Spinal cord (tissue), 10 donors: ENCODE results near the gene MPPED2. TPM values are rescaled to one million over a fixed set of nuclear protein-coding genes. Genes with fewer than 3 reads are reported as not detected.

Experiments used
- DNase-seq, 6 donors: peaks; one replicate each; pipeline versions ENCODE4 v3.0.0 to v3.0.0-alpha.2; 2013 to 2015; ENCODE audit warnings: low spot score in 6 of 6, low read depth in 4 of 6
- H3K27ac ChIP-seq: one replicate; pipeline ENCODE4 v1.5.1; 2013; ENCODE audit warnings: low read depth, low read length, control low read depth
- H3K27me3 ChIP-seq: one replicate; pipeline ENCODE4 v1.6.1; 2013; ENCODE audit warnings: low read length; ENCODE audit not compliant: control insufficient read depth, insufficient read depth
- H3K36me3 ChIP-seq: one replicate; pipeline ENCODE4 v1.6.1; 2013; ENCODE audit warnings: low read length; ENCODE audit not compliant: control insufficient read depth, insufficient read depth
- H3K4me1 ChIP-seq: one replicate; pipeline ENCODE4 v1.6.1; 2013; ENCODE audit warnings: low read length; ENCODE audit not compliant: control insufficient read depth, insufficient read depth
- H3K4me3 ChIP-seq: one replicate; pipeline ENCODE4 v1.5.1; 2013; ENCODE audit warnings: low read depth, low read length, control low read depth
- H3K9me3 ChIP-seq: one replicate; pipeline ENCODE4 v1.6.1; 2013; ENCODE audit warnings: low read length; ENCODE audit not compliant: control insufficient read depth, insufficient read depth
- WGBS: methylation state at CpG from one replicate; pipeline ENCODE4 v1.1.5; 2013; ENCODE audit warnings: missing lambda C conversion rate; ENCODE audit not compliant: insufficient coverage; 5-methylcytosine and 5-hydroxymethylcytosine counted together
- polyA plus RNA-seq, 2 donors: library from polyadenylated mRNA; unstranded; fragments of 120-200 nt; gene quantifications; one replicate each; pipeline ENCODE4 v1.2.1, GENCODE V29; 2013; ENCODE audit not compliant: insufficient read length in 2 of 2
- total RNA-seq, 2 donors: library from RNA; depleted of rRNA in 1 of 2; stranded (reverse); fragments of 120-200 nt in 1 of 2; fragments of >200 nt in 1 of 2; gene quantifications; one replicate each; pipeline versions ENCODE4 v1.2.3 to v1.2.4, GENCODE V29; 2013 to 2014
- donor health status: healthy.

Gene MPPED2
- total and polyA plus RNA-seq, 4 donors: 30.7 to 72.2 (median 71.0) TPM

DNA sequence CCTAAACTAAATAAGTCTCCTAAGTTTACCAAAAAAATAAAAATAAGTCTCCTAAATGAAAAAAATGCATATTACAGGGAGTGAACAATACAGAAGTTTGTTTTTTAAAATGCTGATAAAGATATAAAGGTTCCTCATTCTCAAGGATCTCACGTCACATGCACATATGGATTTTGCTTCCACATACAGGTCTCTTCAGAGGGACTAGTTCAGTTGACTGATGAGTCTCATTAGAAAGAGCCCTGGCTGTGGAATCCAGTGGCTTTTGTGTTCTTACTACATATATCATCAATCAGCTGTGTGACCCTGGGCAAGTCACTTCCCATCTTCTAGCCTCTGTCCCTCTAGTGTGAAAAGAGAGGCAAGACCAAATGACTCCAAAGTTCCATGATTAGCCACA is 43.1 kb downstream of the MPPED2 start:
- no CpG with 5 or more reads among the region's 1 CpG for WGBS
- Histone ChIP-seq H3K36me3 (no peaks in the 10 kb centered on the region), H3K9me3 (no peaks in the 10 kb centered on the region), H3K27me3 (no peaks in the 10 kb centered on the region), H3K4me1 (no peaks in the 10 kb centered on the region), H3K4me3 (no peak overlapping the region), H3K27ac (no peak overlapping the region)
- no peak for DNase-seq

DNA sequence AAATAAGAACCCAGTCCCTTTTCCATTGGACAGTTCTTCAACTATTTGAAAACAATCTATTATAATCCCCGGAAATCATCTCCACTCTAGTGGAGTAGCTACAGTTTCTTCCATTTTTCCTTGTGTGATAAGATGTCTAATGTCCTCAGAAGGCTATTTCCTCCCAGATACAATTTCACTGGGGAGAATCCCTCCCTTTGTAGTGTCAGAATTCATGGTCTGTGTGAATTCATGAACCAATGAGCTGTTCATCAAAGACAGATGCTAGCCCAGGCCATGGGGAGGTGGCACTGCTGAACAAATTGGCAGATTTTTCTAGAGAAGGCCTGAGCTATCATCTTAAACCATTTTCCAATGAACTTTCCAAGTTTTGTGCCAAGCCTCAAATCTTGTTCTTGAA is 45.4 kb downstream of the MPPED2 start:
- Histone ChIP-seq H3K4me1 (no peaks in the 10 kb centered on the region), H3K9me3 (no peaks in the 10 kb centered on the region), H3K27me3 (no peaks in the 10 kb centered on the region), H3K4me3 (no peak overlapping the region), H3K27ac (no peak overlapping the region), H3K36me3 (no peaks in the 10 kb centered on the region)
- no CpG with 5 or more reads among the region's 1 CpG for WGBS
- DNase-seq: no peak

DNA sequence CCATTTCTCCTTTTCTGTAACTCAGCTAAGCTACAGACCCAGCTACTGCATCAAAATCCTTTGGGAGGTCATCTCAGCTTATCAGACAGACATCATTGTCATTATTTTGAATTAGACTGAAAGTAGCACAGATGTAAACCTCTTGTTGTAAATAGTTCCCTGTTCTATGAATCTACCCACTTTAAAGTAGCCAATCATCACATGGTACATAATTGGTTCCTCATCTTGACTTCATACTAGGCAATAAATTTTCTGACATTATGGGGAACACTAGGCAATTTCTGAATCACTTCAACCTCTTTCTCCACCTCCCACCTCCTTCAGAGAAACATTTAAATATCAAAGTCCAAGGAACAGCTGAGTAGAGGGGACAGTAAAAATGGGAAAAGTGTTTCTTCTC is 47.9 kb downstream of the MPPED2 start:
- H3K4me3 ChIP-seq: no peak overlapping the region
- H3K27ac ChIP-seq: no peak overlapping the region
- DNase-seq: no peak
- no peaks in the 10 kb centered on the region for H3K27me3 ChIP-seq
- H3K9me3 ChIP-seq: no peaks in the 10 kb centered on the region
- no peaks in the 10 kb centered on the region for H3K36me3 ChIP-seq
- no peaks in the 10 kb centered on the region for H3K4me1 ChIP-seq

DNA sequence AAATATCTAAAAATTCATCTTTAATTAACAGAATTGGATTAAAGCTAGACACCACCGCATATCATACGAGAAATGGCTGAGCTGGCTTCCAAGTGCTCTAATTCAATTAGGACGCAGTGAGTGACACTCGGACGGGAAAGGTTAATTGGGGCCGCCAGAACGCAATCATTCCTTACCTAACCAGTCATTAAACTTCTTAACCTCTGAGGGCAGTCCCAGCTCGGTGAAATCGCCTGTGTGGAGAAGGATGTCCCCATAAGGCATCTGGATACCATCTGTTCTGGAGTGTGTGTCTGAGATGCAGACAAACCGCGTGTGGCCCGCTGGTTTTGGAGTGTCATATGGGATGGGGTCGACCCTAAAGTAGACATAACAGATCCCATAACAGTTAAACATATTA is 50.3 kb downstream of the MPPED2 start:
- Histone ChIP-seq H3K27ac (no peak overlapping the region), H3K9me3 (no peaks in the 10 kb centered on the region), H3K27me3 (no peaks in the 10 kb centered on the region), H3K4me1 (no peaks in the 10 kb centered on the region), H3K36me3 (no peaks in the 10 kb centered on the region), H3K4me3 (no peak overlapping the region)
- DNase-seq: no peak
- no CpG with 5 or more reads among the region's 13 CpGs for WGBS

DNA sequence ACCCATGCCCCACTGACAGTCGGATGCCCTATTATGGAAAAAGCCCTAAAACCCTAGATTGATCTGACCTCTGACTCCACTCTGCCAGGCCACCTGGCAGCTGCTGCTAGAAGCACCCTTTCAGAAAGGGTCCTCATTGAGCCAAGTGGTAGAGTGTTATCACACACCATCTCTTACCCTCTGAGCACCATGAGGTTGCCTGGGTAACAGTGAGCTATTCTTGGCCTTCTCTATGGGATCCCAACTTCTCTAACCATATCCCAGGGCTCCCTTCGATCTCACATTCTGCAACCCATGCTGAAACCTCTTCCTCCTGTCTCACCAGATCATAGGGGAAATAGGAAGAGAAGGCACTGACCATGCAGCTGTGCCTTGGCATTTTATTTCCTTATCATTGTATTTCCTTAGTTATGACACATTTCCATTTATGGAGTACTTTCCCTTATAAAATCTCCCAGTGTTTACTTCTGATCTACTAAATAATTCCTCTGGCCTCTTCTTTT is 52.7 kb downstream of the MPPED2 start:
- Histone ChIP-seq H3K4me3 (no peak overlapping the region), H3K27ac (no peak overlapping the region), H3K4me1 (no peaks in the 10 kb centered on the region), H3K9me3 (no peaks in the 10 kb centered on the region), H3K36me3 (no peaks in the 10 kb centered on the region), H3K27me3 (no peaks in the 10 kb centered on the region)
- DNase-seq: no peak
- 80% methylated on average over 1 of the region's 2 CpGs for WGBS

- H3K4me3 ChIP-seq: no peak overlapping the region
- no peak overlapping the region for H3K27ac ChIP-seq
- no peaks in the 10 kb centered on the region for H3K27me3 ChIP-seq
- H3K9me3 ChIP-seq: no peaks in the 10 kb centered on the region
- no peaks in the 10 kb centered on the region for H3K4me1 ChIP-seq
- WGBS: 68% methylated on average over 3 of the region's 3 CpGs
- no peak for DNase-seq
- H3K36me3 ChIP-seq: no peaks in the 10 kb centered on the region
Observed at GRCh38 chr11:30527566-30527965, 58.6 kb downstream of the MPPED2 start.

DNA sequence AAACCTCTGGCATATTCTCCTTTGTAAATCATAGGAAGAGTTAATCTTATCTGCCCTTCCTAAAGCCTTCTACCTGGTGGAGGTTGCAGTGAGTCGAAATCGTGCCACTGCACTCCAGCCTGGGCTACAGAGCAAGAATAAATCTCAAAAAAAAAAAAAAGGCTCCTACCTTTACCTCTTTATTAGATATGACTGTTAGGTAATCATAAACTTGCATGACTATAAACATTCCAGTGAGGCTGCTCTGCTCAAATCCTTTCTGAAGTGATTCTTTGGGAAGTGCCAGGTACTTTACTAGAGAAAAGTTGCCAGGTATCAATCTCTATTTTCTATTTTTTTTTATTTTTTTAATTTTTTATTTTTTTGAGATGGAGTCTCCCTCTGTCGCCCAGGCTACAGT is 59.6 kb downstream of the MPPED2 start:
- Histone ChIP-seq H3K9me3 (no peaks in the 10 kb centered on the region), H3K4me3 (no peak overlapping the region), H3K27ac (no peak overlapping the region), H3K36me3 (no peaks in the 10 kb centered on the region), H3K4me1 (no peaks in the 10 kb centered on the region), H3K27me3 (no peaks in the 10 kb centered on the region)
- WGBS: 93% methylated on average over 1 of the region's 3 CpGs
- DNase-seq: no peak

GRCh38 chr11:30522536-30523243 is 63.5 kb downstream of the MPPED2 start:
- peak in 1 of 6 donors; percentile 75 for DNase-seq
- Histone ChIP-seq H3K9me3 (no peaks in the 10 kb centered on the region), H3K36me3 (no peaks in the 10 kb centered on the region), H3K4me3 (no peak overlapping the region), H3K4me1 (no peaks in the 10 kb centered on the region), H3K27me3 (no peaks in the 10 kb centered on the region), H3K27ac (no peak overlapping the region)
- 70% methylated on average over 4 of the region's 9 CpGs for WGBS

DNA sequence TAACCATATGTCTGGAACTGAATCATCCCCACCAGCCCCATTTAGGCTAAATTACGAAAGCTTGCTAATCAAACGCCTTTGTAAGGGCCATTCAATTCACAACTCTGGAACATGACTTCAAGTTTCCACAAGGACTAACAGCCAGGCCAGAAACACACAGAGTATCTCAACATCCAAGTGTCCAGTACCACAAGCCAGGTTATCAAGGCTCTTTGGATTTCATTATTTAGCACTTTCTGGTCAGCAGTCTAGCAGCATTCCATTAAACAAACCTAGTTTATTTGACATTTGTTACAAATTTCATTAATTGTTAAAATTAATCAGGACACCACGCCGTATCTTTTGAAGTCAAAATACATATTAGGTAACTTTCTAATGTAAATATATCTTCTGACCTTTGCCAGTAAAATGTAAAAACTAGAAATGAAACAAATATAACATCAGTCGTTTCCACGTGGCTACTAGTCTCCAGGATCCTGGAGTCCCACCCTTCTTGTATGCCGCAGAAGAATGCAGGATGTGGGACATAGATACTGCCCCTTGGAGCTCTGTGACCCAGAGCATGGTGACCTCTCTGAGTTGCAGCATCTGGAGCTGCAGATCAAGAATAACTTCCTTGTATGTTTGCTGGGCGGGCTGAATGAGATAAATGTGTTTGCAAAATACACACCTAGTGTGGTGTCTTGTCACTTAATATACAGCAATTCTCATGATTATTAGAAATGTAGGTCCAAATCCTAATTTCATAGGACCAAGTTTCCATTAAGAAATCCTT is 64.7 kb downstream of the MPPED2 start:
- H3K4me3 ChIP-seq: no peak overlapping the region
- 77% methylated on average over 4 of the region's 8 CpGs for WGBS
- DNase-seq: peak in 1 of 6 donors; percentile 49
- H3K36me3 ChIP-seq: no peaks in the 10 kb centered on the region
- H3K27me3 ChIP-seq: no peaks in the 10 kb centered on the region
- H3K27ac ChIP-seq: no peak overlapping the region
- H3K9me3 ChIP-seq: no peaks in the 10 kb centered on the region
- H3K4me1 ChIP-seq: no peaks in the 10 kb centered on the region

GRCh38 chr11:30513087-30513486 is 73.1 kb downstream of the MPPED2 start:
- Histone ChIP-seq H3K4me3 (no peak overlapping the region), H3K27me3 (no peaks in the 10 kb centered on the region), H3K36me3 (no peaks in the 10 kb centered on the region), H3K9me3 (no peaks in the 10 kb centered on the region), H3K4me1 (no peaks in the 10 kb centered on the region), H3K27ac (no peak overlapping the region)
- DNase-seq: no peak
- WGBS: no CpG with 5 or more reads among the region's 1 CpG
